NCI-H2107 (cell line): ENCODE measurements around the gene SUOX.
"Not testable (repeated sequence)": the region's sequence is repeated elsewhere in the genome, so short reads cannot be mapped to it uniquely, and the experiment has no call there.

ENCODE experiments used
- DNase-seq: peaks from one replicate; lab custom pipeline; 2025; lab: John Stamatoyannopoulos, UW

Gene SUOX

DNA sequence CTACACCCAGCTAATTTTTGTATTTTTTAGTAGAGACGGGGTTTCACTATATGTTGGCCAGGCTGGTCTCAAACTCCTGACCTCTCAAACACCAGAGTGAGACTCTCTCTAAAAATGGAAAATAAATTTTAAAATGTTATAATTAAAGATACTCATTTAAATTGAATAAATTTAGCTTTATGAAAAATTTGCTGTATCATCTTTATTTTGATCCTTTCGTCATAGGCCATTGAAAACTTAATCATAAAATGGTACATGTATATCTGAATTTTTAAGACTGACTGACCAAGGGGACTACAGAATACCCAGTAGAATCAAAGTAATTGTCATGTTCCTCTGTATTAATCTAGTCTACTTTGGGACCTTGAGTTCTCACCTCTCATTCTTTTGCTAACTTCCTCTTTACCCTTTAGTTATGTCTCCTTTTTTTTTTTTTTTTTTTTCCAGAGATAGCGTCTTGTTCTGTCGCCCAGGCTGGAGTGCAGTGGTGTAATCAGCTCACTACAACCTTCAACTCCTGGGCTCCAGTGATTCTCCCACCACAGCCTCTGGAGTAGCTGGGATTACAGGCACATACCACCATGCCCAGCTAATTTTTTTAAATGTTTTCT is 13.7 kb upstream of the SUOX start:
- no peak for DNase-seq

DNA sequence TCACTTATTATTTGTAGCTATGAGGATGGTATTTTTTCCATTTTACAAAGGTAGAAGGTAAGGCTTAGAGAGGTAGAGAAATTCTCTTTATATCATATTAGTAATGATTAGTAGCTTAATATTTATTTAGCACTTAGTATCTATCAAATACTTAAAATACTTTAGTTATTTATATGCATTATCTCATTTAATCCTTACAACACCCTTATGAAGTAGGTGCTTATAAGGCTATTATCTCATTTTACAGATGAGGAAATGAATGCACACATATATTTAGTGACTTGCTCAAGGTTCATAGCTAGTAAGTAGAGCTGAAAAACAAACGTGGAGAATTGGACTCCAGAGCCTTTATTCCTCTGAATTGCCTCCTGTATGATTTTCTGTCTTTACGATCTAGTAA is 12.2 kb upstream of the SUOX start:
- DNase-seq, result no peak

DNA sequence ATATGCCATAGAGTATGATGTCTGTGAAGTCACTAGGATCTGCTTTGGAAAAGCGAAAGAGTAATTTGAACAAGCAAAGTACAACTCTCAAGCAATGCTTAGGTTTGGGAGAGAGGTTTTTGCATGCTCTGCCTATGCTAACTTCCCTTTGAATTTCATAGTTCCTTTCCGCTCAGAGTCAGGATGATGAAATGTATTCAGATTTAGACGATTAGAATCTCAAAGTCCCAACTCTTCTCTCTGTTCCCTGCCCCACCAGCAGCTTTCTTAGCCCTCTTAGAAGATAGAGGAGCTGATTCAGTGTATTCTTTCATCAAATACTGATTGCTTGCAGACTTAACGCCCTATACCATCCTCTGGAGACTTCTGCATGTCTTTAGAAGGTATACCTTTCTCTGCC is 11.7 kb upstream of the SUOX start:
- DNase-seq, result no peak

DNA sequence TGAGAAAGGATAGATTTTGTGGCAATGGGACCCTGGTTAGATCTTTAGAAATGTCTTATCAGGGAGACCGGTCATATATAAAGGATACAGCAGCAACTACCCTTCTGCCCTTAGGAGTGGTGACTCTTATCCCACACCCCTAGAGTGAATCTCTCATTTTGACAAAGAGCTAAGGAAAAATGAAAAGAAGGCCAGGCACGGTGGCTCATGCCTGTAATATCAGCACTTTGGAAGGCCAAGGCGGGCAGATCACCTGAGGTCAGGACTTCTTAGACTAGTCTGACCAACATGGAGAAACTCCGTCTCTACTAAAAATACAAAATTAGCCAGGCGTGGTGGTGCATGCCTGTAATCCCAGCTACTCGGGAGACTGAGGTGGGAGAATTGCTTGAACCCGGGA is 11.1 kb upstream of the SUOX start:
- DNase-seq, result not testable (repeated sequence)

DNA sequence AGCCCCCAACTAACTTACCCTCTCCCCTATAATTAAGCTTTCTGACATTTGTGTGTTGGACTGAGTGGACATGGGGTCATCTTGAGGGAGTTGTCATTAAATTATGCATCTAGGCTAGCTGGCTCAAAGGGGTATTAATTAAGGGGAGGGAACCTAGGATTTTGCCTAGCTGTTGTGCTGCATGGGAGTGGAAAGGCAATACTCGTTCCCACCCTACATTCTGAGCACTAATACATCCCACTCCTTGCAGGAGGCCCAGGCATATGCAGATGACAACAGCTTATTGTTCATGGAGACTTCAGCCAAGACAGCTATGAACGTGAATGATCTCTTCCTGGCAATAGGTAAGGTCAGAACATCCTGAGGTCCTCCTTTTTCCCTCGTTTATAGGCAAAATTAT is 6.0 kb upstream of the SUOX start:
- DNase-seq, result no peak

DNA sequence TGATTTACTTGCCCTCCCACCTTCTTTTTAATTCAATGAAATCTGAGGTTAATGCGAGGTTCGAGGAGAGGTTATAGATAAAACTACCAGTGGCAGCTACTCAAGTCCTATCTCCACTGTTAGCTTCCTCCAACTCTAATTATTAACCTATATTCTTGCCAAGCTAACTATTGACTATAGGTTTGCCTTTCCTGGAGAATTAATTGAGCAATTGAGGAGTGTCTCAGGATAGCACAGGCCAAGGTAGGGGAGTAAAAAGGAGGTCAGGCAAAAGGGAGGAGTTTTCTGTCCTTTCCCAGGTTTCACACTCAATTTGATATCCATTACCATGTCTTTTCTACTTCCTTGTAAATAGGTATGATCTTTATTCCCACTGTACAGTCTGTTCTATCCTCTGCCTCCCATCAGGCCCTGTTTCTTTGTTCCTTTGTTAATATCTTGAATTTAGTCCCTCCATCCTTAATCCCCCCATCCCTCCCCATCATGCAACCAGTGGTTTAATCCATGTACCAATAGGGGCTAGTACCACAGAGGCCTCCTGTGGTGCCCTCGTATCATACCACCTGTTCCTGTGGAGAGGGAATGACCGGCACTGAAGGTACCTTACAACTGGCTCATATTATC is 3.7 kb upstream of the SUOX start:
- no peak for DNase-seq

DNA sequence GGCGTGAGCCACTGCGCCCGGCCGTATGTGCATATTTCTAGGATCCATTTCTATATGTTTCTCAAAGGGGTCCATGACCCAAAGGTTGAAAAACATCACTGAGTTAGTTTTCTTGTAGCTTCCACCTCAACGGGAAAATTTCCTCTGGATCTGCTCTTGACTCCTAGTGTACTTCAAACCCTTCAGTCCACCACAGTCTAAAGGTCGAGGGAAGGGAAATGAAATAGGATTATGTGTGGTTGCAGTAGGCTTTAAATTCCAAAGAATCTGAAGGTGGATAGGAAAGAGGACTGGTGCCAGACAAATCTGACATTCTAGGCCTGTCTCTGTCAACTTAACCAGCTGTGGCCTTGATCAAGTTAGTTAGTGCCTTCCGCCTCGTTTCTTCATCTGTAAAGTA is 1.7 kb upstream of the SUOX start:
- no peak for DNase-seq

DNA sequence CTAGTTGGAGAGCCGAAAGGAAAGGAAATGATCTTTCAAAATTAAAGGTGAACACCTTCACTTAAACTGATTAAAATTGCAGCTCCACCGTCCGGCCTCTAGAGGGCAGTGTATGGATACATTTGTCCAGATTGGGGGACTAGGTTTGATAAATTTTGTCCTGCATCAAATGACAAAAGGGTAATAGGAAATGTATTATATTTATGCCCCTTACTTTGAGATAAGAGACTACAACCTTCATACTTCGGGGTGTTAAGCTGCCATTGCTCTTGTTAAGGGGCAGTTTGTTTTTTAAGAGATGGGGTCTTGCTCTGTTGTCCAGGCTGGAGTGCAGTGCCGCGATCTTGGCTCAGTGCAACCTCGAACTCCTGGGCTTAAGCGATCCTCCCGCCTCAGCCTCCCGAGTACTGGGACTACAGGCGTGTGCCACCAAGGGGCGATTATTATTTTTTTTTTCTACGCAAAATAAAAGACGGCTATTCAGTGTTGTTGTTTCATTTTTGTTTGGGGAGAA is 818 bp upstream of the SUOX start:
- DNase-seq, result peak; percentile 68

DNA sequence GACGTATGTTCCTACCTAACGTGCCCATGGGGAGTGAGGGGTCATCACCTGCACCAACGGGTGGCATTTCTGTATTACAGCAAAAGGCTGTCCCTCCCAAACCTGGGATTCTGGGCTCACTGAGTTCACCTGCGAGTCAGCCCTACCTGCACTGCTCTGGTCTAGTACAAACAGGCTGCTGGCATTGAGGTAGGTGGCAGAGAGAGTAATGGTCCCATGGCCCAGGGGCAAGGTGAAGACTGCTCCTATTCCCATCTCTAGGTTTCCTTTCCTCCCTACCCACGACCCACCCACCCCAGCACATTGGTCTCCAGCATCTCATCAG is 421 bp downstream of the SUOX start:
- DNase-seq, result no peak

DNA sequence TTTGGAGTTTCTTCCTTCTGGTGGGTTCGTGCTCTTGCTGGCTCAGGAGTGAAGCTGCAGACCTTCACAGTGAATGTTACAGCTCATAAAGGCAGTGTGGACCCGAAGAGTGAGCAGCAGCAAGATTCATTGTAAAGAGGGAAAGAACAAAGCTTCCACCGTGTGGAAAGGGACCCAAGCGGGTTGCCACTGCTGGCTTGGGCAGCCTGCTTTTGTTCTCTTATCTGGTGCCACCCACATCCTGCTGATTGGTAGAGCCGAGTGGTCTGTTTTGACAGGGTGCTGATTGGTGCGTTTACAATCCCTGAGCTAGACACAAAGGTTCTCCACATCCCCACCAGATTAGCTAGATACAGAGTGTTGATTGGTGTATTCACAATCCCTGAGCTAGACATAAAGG is 2.4 kb downstream of the SUOX start:
- not testable (repeated sequence) for DNase-seq

DNA sequence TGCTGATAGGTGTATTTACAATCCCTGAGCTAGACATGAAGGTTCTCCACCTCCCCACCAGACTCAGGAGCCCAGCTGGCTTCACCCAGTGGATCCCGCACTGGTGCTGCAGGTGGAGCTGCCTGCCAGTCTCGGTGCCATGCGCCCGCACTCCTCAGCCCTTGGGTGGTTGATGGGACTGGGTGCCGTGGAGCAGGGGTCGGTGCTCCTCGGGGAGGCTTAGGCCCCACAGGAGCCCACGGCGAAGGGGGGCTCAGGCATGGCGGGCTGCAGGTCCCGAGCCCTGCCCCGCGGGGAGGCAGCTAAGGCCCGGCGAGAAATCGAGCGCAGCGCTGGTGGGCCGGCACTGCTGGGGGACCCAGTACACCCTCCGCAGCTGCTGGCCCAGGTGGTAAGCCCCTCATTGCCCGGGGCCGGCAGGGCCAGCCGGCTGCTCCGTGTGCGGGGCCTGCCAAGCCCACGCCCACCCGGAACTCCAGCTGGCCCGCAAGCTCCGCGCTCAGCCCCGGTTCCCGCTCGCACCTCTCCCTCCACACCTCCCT is 3.0 kb downstream of the SUOX start:
- DNase-seq, result not testable (repeated sequence)

DNA sequence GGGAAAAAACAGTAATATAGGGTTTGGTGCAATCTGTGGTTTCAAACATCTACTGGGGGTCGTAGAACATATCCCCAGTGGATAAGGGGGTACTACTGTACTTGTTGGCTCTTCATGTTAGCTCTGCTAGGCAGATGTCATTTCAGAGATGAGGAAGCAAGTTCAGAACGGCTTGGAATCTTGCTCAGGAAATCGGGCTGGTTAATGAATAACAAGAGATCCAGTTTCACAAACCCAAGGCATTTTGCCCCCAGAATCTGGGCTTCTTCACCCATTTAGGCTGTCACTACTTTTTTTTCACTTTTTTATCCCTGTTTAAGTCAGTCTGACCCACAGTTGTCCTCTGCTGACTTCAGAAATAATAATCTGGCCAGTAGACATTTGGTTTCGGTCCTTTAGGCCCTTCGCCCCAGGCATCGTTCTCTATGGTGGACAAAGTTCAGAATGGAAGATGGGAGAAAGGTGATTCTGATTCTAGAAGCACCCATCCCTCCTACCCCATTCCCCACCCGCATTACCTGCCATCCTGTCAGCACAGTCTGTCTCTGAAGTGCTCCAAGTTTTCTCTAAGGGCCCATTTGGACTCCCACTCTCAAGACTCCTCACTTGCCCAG is 4.5 kb downstream of the SUOX start:
- no peak for DNase-seq

DNA sequence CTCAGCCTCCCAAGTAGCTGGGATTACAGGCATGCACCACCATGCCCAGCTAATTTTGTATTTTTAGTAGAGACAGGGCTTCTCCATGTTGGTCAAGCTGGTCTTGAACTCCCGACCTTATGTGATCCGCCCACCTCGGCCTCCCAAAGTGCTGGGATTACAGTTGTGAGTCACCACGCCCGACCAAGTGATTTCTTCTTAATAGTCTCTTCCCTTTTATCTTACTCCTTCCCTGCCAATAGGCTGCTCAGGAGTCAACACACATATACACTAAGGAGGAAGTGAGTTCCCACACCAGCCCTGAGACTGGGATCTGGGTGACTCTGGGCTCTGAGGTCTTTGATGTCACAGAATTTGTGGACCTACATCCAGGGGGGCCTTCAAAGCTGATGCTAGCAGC is 6.3 kb downstream of the SUOX start:
- DNase-seq, result not testable (repeated sequence)

DNA sequence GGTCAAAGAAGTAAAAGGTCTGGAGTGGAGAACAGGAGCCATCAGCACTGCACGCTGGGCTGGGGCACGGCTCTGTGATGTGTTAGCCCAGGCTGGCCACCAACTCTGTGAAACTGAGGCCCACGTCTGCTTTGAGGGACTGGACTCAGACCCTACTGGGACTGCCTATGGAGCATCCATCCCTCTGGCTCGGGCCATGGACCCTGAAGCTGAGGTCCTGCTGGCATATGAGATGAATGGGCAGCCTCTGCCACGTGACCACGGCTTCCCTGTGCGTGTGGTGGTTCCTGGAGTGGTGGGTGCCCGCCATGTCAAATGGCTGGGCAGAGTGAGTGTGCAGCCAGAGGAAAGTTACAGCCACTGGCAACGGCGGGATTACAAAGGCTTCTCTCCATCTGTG is 7.1 kb downstream of the SUOX start:
- no peak for DNase-seq

DNA sequence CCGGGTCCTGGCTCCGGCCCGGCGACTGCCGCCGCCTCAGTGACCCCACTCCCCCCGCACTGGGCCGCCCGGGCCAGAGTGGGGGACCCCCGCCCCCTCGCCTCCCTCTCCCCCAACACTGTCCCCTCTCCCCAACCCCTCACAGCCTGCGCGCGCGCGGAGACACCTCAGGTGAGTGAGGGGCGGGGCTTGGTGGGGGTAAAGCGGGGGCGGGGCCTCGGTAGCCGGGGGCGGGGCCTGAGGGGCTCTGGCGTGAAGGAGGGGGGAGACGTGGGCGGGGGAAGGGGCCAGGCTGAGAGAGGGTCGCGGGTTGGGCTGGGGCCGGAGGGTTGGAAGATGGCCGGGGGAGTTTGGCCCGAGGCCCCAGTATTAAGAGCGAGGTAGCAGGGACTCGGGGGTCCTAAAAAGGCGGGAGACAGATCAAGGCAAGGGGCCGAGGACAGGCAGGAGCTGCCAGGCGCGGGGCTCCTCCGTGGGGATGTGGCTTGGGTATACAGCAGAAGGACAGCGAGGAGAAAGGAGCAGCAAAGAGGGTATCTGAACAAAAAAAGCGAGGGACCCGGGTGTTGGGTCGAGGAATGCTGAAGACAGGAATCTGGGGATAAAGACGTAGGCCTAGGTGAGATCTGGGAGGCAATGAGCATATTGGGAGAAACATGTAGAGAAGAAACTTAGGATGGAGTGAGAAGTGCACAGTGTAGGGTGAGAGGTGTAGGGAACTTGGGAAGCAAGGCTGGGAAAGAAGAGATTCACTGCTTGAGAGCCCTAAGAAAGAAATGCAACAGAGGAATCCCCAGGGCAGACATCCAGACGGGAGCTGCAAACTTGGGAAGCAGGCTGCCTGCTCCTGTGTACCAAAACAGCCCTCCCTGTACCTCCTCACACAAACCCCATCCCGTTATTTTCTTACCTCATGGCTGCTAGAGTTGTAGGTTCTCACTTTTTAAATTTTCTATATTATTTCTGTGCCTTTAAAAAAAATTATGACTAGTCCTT is 10.8 kb downstream of the SUOX start:
- peak; percentile 13 for DNase-seq

DNA sequence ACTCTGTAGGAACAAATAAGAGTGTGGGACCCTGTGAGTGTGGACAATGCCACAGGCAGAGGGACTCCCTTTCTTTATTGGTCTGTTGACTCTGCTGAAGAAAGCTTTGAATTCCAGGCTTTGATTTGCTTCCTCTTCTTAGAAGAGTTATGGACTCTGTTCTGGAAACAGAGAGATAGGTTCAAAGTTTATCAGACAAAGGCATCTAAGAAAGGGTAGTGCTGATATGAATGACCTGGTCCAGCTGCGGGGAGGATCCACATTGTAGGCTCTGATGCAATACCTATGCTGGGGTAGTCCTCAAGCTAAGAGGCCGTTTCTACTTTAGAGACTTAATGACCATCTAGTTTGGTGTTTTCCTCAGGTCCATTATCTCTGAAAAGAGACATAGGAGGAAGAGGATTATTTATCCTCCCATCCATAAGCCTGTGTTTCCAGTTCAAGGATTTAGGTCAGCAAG is 13.1 kb downstream of the SUOX start:
- no peak for DNase-seq

DNA sequence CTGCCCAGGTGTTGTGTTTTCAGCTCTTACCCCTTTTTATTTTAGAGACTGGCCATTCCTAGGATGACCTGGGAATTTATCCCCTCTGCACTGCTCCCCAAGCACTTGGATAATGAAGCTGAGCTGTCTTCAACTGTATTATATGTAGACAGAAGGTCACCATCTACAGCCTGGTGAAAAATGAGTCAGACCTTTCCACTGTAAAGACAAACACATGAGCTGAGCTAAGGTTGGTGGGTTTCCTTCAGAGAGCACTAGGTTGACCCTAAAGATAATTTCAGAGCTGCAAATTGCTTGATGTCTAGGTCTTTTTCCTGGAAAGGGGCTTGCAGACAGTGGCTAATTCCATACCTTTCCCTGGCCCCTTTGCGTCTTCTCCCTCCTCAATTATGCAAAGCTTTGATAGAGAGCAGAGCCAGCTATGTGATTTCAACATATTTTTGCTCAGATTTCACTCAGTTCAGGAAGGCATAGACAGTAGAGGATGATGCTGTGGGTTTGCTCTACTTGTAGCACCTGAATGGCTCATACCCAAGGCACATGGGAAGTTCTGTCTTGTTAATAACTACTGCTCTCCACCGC is 14.5 kb downstream of the SUOX start:
- DNase-seq, result no peak

DNA sequence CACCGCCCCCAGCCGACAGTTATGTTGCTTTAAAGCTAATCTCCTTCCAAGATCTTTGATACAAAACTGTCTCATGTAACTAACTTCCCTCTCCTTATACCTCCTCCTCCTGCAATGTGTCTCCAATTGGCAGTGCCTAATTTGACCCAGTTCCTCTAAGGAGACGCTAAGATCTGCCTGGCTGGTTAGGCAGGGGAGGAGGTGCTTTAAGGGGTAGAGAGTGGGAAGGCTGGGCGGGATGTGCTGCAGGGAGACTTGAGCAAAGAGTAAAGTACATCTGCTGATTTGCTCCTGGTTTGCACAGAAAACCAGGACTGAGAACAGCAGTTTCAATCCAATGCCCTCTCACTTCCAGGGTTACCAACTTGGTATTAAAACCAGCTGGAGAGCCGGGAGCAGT is 16.4 kb downstream of the SUOX start:
- DNase-seq, result no peak

DNA sequence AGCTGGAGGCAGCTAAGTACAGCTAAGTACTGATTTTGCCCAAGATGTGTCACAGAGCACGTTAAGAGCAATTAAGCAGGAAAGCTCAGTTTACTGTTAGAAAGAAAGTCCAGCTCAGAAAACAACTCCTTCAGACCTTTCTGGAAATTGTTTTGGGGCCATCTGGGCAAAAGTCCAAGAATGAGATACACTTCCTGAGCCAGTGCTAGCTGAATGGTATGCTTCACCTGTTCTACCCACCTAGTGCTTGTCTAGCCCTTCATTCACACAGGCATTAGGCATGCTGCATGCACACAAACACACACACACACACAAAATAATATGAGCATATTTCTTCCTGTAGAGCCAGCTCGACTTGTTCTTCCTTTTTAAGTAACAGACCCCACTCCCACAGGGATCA is 17.1 kb downstream of the SUOX start:
- peak; percentile 45 for DNase-seq

DNA sequence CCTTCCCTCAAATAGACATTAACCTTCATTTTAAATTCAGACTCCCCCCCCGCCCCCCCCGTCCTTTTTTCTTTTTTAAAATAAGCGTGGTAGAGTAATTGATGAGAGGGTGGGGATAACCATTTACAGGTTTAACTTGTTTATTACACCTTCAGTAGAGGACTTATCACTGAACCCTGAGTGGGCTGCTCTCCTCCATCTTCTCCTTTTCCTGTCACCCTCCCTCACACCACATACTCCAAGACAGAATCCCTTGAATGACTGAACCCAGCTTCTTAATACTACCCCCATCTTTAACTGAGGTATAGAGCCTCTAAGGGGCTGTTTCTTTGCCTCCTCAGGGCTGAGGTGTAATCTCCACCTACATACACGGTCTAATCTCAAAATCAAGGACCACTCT is 20.1 kb downstream of the SUOX start:
- DNase-seq, result no peak

DNA sequence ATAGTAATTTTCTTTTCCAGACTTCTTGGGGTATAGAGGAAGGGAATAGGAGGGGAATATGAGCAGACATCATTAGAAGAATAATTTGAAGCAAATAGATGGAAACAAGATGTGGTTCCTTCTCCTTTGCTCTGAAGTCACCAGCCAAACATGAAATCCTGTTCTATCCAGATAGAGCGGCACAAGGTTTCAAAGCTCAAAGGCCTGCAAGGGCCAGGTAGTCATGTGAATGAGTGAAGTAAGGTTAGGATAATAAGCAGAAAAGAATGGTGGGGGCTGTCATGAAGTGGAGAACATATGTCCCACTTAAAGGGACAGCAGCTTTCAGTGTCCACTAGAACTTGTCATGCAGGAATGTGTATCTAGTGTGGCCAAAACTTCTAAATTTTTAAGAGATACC is 21.3 kb downstream of the SUOX start:
- no peak for DNase-seq
